Skin epidermis (tissue), 12 donors: ENCODE results near the gene SCLY.
"Not testable (repeated sequence)": the region's sequence is repeated elsewhere in the genome, so short reads cannot be mapped to it uniquely, and the experiment has no call there.

Source experiments
- H3K27ac ChIP-seq, 21 experiments: fragments of 200-600 bp; sonication (generic) in 11 of 21; one replicate each; pipeline ENCODE4 v1.5.0; 2020; ENCODE audit warnings: mild to moderate bottlenecking in 3 of 21, inconsistent platforms in 2 of 21, moderate library complexity in 2 of 21
- H3K4me3 ChIP-seq, 7 experiments: fragments of 200-600 bp; sonication (generic) in 2 of 7; one replicate each; pipeline ENCODE4 v1.5.0; 2020; ENCODE audit warnings: inconsistent platforms in 2 of 7, mild to moderate bottlenecking in 2 of 7, moderate library complexity in 1 of 7

SCLY gene

DNA sequence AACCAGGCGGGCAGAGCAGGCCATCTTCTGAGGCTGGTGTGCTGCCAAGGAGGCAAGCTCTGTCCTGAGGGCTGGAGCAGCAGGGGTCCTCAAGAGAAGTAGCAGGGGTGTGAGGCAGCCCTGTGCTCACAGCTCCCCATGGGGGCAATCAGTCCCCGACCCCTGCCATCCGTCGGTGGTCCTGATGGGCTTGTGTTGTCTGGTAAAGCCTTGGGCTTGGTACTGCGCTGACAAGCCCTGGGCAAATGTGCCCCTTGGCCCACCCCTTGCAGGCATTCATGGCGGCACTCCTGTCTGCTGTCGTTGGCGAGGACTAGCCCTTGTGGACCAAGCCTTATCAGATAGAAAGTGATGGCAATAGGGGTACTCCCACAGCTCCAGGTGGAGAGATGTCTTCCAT is 22.6 kb upstream of the SCLY start:
- H3K4me3 ChIP-seq = no peak overlapping the region
- H3K27ac ChIP-seq = no peak overlapping the region

GRCh38 chr2:238039151-238039550 is 21.6 kb upstream of the SCLY start:
- no peak overlapping the region for H3K4me3 ChIP-seq

GRCh38 chr2:238039985-238040384 is 20.8 kb upstream of the SCLY start:
- no peak overlapping the region for H3K27ac ChIP-seq
- H3K4me3 ChIP-seq = no peak overlapping the region

More at GRCh38 chr2:238039151-238039550, 21.6 kb upstream of the SCLY start:
- H3K27ac ChIP-seq = no peak overlapping the region

GRCh38 chr2:238040918-238041317 is 19.9 kb upstream of the SCLY start:
- no peak overlapping the region for H3K4me3 ChIP-seq

DNA sequence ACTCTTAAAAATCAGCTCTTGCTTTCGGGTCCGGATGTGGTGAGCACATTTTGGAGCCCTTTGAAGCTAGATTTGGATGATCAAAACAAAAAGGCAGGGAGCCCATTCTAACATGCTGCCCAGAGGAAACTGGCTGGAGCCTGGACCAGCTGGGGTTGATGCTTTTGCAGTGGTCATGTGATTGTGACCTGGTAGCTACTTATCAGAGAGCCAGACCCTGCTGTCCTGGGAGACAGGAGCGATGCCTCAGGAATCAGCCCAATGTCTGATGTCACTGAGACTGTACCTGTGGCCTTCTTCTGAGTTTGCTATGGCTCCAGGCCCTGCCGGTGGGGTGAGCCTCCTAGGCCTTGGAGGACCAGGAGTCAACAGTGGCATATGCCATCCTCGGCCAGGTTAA is 18.7 kb upstream of the SCLY start:
- peak overlapping the region in 1 of 21 experiments; percentile 6 for H3K27ac ChIP-seq
- H3K4me3 ChIP-seq = no peak overlapping the region

More at GRCh38 chr2:238040918-238041317, 19.9 kb upstream of the SCLY start:
- no peak overlapping the region for H3K27ac ChIP-seq

GRCh38 chr2:238042849-238043584 is 17.8 kb upstream of the SCLY start:
- H3K4me3 ChIP-seq = no peak overlapping the region
- H3K27ac ChIP-seq = no peak overlapping the region

DNA sequence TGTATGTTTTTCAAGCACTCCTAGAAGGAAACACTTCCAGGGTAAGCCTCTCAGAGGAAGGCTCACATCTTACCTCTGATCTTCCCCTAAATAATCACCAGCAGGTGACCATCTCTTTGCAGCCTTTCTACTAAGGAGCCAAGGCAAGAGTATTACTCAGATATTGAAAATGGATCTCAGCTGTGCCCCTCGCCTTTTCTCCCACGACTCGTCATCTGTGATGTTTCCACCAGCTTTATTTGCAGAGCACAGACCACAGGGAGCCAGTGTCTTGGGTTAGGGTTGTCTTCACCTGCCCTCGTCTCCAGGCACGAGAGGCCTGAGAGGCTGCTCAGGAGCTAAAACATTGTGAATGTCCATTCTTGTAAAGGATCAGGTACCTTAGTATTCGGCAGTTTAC is 16.9 kb upstream of the SCLY start:
- H3K27ac ChIP-seq = no peak overlapping the region
- H3K4me3 ChIP-seq = no peak overlapping the region

DNA sequence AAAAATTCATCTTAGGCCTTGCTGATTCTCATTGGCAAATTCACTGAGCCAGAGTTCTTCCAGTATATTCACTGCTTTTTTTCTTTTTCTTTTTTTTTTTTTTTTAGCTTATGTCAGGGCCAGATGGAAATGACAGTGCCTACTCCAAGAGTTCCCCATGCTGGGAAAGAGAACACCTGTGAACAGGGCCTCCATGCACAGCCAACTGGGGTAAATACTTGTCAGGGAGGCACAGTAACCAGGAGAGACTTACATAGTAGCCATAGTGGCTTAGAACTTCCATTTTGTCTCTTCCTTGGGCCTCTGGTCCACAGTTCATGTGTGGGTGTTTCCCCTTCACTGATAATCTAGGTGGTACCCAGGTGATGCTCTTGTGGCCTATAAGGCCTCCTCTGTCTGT is 15.2 kb upstream of the SCLY start:
- no peak overlapping the region for H3K27ac ChIP-seq
- no peak overlapping the region for H3K4me3 ChIP-seq

- Histone ChIP-seq H3K27ac (no peak overlapping the region), H3K4me3 (no peak overlapping the region)
Observed at GRCh38 chr2:238046725-238047270, 14.0 kb upstream of the SCLY start.

DNA sequence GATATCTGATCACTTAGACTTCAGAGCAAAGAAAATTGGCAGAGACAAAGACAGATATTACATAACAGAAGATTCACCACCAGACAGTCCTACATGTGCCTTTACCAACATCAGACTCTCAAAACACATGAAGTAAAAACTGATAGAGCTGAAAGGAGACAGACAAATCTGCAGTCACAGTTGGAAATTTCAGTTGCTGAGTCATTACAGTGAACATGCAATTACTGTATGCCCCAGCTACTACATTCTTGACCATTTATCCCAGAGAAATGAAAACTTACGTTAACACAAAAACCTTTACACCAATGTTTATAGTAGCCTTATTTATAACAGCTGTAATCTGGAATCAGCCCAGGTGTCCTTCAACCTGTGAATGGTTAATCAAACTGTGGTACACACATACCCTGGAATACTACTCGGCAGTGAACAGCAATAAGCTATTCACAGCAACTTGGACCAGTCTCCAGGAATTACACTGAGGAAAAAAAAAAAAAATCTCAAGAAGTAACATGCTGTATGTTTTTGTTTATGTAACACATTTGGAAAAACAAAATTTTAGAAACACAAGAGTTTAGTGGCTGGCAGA is 7.5 kb upstream of the SCLY start:
- no peak overlapping the region for H3K27ac ChIP-seq

DNA sequence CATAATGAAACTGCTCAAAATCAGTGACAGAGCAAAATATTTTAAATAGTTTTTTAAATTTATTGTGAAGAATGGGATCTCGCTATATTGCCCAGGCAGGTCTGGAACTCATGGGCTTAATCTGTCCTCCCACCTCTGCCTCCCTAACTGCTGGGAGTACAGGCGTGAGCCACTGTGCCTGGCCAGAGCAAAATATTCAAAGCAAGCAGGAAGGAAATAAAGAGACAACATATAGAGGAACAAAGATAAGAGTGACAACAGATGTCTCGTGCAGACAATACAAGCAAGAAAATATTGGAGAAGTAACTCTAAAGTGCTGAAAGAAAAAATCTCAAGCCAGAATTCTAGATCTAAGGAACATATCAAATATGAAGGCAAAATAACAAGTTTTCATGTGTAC is 5.0 kb upstream of the SCLY start:
- Histone ChIP-seq H3K4me3 (no peak overlapping the region), H3K27ac (no peak overlapping the region)

More for the DNA sequence above, 7.5 kb upstream of the SCLY start:
- no peak overlapping the region for H3K4me3 ChIP-seq

DNA sequence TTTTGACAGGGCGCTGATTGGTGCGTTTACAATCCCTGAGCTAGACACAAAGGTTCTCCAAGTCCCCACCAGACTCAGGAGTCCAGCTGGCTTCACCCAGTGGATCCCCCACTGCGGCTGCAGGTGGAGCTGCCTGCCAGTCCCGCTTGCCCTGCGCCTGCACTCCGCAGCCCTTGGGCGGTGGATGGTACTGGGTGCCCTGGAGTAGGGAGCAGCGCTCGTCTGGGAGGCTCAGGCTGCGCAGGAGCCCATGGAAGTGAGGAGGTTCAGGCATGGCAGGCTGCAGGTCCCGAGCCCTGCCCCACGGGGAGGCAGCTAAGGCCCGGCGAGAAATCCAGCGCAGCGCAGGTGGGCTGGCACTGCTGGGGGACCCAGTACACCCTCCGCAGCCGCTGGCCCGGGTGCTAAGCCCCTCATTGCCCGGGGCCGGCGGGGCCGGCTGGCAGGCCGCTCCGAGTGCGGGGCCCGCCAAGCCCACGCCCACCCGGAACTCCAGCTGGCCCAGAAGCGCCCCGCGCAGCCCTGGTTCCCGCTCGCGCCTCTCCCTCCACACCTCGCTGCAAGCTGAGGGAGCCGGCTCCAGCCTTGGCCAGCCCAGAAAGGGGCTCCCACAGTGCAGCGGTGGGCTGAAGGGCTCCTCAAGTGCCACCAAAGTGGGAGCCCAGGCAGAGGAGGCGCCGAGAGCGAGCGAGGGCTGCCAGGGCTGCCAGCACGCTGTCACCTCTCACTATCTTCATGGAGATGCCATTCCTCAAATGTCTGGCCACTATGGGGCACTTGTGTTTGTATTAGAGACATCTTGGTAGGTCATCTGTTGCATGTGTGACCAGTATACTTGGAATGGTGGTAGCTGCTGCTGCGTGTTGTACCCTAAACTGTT is 2.9 kb upstream of the SCLY start:
- H3K4me3 ChIP-seq, H3K27ac ChIP-seq: not testable (repeated sequence)

GRCh38 chr2:238059505-238059904 is 1.3 kb upstream of the SCLY start:
- Histone ChIP-seq H3K27ac (no peak overlapping the region), H3K4me3 (peak overlapping the region in 1 of 7 experiments; percentile 91)

DNA sequence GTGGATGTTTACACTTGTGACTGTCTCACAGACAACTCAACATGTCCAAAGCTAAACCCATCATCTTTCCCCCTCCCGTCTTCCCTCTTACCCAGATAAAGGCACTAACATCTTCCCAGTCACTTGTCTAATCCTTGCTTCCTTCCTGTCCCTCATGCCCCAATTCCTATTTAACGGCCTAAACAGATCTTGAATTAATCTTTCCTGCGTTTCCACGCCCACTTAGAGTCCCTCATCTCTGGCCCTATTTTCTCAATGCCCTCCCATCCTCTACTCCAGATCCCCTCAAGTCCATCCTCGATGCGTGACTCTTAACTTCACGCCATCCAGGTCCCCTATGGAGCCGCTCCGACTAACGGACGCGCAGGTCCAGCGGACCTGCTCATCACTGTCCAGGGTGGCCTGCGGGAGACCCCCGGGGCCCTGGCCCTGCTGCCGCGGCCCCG is 682 bp upstream of the SCLY start:
- H3K27ac ChIP-seq = peak overlapping the region; percentile 72 to 98 (median 92)
- H3K4me3 ChIP-seq = peak overlapping the region; percentile 69 to 95 (median 89)

DNA sequence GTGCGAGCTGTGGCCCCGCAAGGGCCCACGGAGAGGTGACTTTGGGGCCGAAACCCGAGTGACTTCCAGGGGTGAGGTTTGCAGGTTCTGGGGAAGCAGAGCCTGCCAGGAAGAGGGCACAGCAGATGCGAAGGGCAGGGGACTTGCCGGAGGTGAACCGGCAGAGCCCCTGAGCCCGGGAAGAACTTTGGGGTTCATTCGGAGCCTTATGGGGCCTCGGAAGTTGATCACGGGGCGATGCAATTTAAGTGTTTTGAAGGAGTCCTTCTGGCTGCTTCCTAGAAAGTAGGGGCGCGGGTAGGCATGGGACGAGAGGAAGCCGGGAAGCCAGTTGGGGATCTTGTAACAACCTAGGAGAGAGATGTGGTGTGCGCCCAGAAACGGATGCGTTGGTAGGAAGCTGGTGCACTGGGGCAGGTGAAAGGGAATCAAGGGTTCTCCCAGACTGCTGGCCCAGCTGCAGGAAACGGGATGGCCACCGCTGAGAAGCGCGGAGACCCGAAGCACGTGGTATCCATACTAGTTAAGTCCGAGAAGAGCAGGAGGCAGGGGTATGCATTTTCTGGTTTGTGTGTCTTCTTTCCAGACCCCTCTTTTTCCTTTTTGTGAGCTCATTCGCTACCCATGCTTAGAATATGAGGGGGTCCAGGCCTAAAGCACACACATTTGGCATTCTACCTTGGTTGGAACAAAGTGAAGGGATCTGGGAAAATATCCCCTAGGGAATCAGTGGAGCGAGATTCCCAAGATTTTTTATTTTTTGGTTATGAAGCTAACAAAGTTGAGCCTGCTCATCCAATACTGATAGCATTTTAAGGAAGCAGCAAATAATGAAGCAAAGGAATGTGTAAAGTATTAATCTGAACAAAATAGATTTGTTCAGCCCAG is 758 bp downstream of the SCLY start:
- Histone ChIP-seq H3K4me3 (peak overlapping the region; percentile 69 to 95 (median 89)), H3K27ac (peak overlapping the region in 20 of 21 experiments; percentile 16 to 98 (median 82))

DNA sequence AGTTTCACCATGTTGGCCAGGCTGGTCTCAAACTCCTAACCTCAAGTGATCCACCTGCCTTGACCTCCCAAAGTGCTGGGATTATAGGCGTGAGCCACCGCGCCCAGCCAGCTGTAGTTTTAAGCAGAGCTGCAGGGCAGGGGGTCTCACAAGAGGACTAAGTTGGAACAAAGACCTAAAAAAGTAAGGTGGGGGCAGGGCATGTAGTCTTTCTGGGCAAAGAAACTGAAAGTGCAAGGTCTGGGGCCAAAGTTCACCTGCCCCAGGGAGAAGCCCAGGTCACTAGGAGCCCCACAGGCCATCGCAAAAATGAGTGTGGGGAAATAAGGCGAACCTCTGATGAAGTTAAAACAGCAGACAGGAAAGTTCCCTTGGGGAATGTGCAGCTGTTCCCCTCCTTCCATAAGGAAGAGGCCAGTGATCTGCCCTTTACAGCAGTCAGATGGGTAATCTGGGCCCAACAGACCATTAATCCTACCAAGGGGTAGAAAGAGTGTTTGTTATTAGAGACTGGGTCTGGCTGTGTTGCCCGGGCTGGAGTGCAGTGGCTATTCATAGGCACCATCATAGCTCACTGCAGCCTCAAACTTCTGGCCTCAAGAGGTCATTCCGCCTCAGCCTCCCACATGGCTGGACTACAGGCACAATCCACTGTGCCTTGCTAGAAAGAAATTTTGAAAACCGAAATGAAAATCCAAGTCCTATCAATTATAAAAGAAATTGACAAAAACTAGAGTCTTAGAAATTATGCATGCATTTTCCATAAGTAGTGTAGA is 2.8 kb downstream of the SCLY start:
- Histone ChIP-seq H3K27ac (no peak overlapping the region), H3K4me3 (no peak overlapping the region)

DNA sequence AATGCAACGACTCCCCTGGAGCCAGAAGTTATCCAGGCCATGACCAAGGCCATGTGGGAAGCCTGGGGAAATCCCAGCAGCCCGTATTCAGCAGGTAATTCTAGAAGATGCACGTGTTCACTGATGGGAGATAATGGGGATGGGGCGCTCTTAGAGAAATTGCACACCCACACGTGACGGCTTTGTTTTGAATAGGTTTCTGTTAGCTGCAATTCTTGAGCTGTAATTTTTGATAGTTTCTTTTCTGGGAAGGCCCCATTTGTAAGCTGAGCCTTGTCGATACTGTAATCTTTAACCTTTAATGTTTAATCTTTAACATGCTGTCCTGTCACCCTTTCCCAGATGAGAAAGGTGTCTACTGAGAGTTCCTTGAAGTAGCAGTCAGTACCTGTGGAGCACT is 3.6 kb downstream of the SCLY start:
- Histone ChIP-seq H3K27ac (no peak overlapping the region), H3K4me3 (no peak overlapping the region)

GRCh38 chr2:238065071-238065846 is 4.5 kb downstream of the SCLY start:
- no peak overlapping the region for H3K27ac ChIP-seq

More at GRCh38 chr2:238065071-238065846, 4.5 kb downstream of the SCLY start:
- H3K4me3 ChIP-seq = no peak overlapping the region
